Activated CD8-positive, alpha-beta memory T cell treated with anti-CD3 and anti-CD28 coated beads for 1 hour (primary cell): Measurements from ENCODE around the gene NSL1.
"Not testable (repeated sequence)": the region's sequence is repeated elsewhere in the genome, so short reads cannot be mapped to it uniquely, and the experiment has no call there.

ENCODE experiments used
- DNase-seq, 2 donors: peaks; one replicate each; pipeline ENCODE4 v3.0.0-alpha.2; 2020; ENCODE audit warnings: low read depth in 1 of 2; ENCODE audit errors: extremely low read depth in 1 of 2

Gene NSL1

DNA sequence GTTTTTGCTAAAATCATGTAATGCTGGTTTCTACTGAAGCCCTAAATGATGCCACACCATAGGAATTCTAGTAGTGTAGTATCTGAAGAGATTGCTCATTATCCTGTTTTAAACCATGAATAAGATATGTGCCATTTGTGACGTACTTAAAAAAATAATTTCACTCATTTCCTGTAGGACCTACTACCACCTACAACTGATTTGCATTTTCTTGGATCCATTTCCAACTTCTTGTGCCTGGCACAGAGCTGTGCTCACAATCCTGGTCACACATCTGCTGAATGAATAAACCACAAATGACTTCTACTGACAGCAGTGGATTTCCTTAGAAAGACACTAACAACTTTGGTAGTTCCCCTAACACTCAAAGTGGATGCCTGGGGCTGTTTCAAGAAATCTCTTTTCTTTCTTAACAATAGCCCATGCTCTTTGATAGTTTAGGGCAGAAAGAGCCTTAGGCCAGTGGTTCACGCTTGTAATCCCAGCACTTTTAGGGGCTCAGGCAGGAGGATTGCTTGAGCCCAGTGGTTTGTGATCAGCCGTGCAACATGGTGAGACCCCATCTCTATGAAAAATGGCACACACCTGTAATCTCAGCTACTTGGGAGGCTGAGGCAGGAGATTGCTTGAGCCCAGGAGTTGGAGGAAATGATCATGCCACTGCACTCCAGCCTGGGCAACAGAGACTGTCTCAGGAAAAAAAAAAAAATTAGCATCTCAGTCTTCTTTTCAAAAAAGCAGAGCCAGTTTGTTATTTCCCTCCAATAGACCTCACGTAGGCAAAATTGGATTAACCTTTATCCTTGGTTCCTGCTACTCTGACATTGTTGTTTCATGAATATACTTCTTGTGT is 78.9 kb downstream of the NSL1 start:
- no peak for DNase-seq

DNA sequence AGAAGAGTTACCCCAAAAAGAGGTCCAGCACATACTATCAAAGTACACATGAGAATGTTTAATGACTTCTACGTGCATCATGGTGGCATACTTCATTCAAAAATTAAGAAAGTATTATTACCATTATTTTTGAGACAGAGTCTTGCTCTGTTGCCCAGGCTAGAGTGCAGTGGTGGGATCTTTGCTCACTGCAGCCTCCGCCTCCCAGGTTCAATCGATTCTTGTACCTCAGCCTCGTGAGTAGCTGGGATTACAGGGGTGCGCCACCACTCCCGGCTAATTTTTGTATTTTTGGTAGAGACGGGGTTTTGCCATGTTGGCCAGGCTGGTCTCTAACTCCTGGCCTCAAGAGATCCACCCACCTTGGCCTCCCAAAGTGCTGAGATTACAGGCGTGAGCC is 79.6 kb downstream of the NSL1 start:
- DNase-seq: not testable (repeated sequence)

DNA sequence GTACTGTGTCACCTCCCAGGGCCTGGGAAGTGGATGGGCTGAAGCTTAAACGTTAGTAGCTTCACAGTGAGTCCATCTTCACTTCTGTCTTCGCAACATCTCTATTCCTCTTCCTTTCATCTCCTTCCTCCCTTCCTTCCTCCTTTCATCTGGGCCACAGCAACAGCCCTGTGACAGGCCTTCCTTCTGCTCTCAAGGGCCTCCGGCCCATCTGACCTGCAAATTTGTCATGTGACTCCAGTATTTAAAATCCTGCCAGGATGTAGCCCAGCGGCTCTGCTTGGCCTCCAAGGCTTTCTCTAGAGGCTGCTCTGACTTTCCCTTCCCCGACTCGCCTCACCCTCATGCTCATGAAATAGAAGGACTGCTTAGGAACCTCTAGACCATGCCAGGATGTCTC is 81.0 kb downstream of the NSL1 start:
- DNase-seq: no peak

DNA sequence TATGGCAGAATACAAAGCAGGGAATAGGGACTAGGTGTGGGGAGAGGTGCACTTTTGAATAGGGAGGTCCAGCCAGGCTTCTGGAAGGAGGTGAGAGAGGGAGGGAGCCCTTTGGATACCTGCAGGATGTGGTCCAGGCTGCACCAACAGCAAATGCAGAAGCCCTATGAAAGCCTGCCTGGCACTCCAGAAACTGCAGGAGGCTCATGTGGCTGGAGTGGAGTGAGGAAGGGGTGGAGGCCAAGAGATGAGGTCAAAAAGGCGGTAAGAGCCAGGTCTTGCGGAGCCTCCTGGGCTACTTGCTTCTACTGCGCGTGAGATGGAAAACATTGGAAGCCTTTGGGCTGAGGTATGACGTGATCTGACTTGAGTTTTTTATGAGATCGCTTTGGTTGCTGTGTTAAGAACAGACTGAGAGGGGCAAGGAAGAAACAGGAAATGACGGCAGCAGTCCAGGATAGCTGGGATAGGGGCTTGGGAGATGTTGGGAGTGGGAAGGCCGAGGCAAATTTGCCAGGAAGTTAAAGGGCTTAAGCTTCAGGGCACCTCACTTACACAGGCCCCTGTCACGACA is 87.5 kb downstream of the NSL1 start:
- DNase-seq: no peak

GRCh38 chr1:212702672-212703071 is 88.9 kb downstream of the NSL1 start:
- DNase-seq: no peak

DNA sequence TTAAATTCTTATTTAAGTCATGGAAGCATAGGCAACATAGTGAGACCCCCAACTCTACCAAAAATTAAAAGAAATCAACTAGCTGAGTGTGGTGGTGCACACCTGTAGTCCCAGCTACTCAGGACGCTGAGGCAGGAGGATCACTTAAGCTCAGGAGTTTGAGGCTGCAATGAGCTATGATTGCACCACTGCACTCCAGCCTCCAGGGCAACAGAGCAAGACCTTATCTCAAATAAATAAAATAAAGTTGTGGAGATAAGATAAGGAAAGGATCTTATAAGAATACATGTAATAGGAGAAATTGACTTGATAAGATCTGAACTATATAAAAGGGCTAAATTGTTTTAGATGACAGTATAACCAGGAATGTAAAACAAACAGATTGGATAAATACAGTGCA is 89.7 kb downstream of the NSL1 start:
- no peak for DNase-seq

GRCh38 chr1:212700892-212701819 is 90.4 kb downstream of the NSL1 start:
- DNase-seq: no peak

DNA sequence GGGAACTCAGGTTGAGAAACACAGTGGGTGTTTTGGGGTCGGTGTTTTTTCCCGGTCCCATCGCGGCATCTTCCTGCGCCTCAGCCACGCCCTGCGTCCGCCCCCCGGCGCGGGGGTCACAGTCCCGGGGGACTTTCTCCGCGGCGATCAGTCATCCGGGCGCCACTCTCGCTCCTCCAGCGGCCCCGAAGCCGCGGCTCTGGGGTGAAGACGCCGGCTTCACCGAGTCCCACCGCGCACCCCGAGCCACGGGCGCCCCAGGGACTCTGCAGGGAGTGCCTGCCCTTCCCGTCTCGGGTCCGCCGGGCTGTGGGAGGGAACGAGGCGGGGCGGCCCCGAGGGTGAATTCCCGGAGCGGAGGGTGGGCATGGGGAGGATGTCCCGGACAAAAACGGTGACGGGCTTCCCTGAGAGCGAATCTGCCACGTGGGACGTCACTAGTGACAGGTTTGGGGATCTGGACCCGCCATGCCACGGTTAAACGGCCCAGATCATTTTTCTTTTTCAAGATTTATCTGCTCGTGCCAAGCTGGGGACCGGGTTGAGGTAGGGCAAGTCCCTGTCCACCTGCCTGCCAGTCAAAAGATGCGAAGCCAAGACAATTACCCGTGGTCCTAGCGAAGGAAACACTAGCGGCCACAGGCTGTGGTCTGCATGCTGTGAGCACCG is 91.2 kb downstream of the NSL1 start:
- DNase-seq: peak in 1 of 2 donors; percentile 16

DNA sequence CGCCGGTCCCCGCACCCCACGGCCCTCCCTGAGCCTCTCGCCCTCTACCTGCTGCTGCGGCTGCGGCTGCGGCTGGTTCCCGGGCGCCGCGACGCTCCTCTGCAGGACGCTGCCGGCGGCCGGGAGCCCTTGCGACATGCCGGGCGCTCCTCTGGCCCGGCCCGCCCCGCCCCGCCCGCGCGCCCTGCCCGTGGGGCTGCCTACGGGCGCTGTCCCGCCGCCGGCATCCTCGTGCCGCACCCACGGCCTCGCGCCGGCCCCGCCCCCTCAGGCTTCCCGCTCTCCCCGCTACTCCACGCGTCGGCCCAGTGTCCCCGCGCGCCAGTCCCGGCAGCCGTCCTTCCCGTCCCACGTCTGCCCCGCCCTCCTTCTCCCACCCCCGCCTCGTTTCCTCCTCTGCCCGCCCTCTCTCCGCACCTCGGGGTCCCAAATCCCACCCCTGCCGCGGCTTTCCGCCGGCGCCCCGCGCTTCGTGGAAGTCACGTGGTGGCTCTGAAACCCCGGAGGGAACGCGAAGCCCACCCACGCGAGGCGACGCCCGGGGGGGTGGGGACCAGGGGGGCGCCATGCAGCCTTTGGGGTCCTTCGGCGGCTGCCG is 91.9 kb downstream of the NSL1 start, which contains the start of gene BATF3:
Gene BATF3 (minus strand): TSS at position 216 of the 598 bp plus-strand sequence. CDS start 78 bp downstream, at position 138.
- DNase-seq: peak in 1 of 2 donors; percentile 14

DNA sequence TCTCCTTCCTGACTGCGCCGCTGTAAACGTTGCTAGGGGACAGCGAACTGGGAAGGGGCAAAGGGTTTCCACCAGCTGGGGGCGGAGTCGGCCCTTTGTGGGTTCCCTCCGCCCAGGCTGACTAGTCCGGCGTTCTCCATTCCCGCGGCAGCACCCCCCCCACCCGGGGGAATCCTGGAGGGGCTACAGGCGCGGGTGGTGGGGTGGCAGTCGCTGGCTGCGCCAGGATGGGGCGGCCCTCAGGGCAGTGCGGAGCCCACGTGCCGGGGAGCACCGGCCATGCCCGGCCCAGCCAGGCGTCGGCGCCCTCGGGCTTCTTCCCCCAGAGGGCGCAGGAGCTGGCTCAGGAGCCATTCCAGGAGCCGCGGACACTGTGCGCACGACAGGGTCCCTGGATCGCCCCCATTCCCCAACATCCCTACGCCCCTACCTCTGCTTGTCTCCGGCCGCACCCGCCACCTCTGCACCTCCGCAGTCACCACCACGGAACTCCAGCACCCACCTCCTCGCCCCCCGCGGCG is 92.4 kb downstream of the NSL1 start:
- DNase-seq: peak in 1 of 2 donors; percentile 29

DNA sequence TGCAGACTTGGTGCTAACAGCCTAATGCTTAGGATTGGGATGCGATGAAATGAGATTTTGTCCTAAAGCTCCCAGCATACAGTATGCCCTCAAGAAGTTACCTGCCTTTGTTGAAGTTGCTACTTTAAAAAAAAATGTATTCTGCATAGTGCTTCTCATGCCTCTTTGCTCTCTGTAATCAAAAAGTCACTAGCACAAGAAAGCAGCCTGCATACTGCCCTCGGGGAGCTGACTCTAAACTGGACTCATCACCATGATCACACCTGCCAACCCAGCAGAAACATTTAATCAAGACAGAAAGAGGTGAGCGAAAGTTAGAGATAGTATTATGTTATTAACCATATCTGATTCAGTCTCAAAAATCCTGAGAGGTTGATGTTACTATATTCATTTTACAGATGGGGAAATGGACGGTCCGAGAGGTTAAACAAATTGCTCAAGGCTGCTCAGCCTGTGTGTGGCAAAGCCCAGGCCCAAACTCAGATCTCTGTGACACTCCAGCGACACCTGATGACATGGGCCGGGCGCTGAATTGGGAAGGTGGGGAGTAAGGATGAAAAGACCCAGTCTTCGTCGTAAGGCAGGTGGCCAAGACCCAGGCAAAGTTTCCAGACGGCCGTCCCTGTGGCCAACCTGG is 93.0 kb downstream of the NSL1 start:
- no peak for DNase-seq

DNA sequence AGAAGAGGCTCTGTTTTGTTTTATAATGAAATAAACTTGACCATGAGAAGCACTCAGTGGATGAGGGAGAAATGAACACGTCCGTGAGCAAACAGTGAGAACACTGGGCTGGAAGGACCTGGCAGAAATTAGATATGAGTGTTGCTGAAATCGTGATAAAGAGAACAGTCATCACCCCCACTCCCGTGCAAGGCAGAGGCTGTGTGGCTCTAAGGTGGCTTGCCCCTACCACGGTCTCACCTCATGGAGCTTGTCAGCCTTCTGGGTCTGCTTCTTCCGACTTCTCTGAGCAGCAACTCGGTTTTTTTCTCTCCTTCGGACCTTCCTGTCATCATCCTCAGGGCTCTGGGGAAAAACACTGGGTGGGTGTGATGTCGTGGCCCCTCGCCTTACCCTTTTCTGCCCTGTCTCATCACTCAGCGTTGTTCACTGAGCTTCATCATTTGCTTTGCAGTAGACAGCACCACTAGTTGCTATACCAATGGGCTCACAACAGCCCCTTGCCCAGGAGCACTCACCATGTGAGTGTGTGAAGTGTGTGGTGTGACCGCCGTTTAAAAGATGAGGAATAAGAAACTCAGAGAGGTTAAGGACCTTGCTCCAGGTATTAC is 94.8 kb downstream of the NSL1 start:
- no peak for DNase-seq

GRCh38 chr1:212692774-212693644 is 98.6 kb downstream of the NSL1 start:
- DNase-seq: no peak

GRCh38 chr1:212691561-212692071 is 100.0 kb downstream of the NSL1 start:
- no peak for DNase-seq

DNA sequence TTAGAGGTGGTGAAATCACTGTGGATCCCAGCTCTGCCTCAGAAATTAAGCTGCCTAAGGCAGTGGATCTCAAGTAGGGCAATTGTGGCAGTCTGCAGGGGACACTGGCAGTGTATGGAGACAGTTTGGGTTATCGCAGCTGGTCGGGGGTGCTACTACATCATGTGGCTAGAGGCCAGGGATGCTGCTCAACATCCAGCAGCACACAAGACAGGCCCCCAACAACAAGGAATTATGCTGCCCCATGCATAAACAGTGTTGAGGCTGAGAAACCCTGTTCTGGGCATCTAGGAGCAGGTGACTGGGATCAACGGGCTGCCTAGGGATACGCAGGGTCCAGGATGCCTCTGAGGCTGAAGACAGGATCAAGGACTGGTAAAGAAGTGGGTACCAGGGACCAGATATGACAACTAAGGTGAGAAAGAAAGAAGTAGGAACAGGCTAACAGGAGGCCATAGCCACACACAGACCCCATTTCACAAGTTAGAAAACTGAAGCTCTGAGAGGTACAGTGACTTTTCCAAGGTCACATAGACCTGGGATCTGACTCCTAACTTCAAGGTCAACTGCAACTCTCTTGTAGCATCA is 100.7 kb downstream of the NSL1 start:
- no peak for DNase-seq

- no peak for DNase-seq
Observed at GRCh38 chr1:212689758-212690529, 101.6 kb downstream of the NSL1 start.

- no peak for DNase-seq
Observed at GRCh38 chr1:212689196-212689725, 102.3 kb downstream of the NSL1 start.
